DMS53 treated with DMSO at 0.1 percent for 48 hours (cell line): ENCODE data around the gene PIGS.

ENCODE experiments used
- DNase-seq: peaks from one replicate; lab custom pipeline; 2025; ENCODE audit not compliant: unreplicated experiment; lab: John Stamatoyannopoulos, UW

PIGS gene

DNA sequence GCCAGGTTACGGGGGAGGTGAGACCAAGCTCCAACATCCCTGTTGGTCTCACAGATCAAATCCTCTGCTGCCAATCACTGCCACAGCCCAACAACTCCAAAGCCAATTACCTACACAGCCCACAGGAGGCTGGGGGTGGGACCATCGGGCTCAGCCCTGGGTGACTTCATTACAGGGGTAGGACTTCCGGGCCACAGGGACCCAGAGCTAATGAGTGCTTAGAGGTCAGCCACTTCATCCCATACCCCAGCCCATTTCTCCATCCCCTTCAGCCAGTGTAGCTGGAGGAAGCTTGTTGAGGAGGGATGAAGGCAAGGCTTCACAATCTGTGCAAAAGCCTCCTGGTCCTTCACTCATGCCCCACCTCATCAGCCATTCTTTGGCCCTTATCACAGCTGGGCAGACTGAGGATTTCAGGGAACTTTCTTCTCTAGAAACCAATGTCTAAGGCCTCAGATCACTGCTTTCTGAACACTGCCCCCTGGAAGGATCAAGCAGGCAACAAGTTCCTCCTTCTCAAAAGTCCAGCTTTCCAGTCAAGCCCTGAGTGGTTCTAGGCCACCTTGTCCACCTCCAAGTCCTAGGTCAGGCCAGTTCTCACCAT is 59.4 kb downstream of the PIGS start:
- no peak for DNase-seq

DNA sequence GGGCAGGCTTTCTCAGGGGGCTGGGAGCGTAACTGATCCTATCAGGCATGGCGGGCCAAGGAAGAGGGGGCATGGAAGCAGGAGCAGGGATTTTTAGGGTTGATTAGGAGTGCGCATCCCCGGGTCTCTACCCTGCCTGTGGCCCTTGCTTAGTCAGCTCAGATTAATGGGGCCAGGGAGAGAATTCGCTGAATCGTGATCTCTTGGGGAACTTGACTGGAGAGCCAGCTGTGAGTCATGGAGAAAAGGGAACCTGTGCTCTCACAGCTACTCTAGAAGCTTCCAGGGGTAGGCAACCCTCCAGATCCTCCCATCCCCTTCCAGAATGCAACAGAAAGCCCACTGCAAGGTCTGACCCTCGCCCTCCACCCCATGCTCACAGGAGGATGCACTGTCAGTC is 61.5 kb downstream of the PIGS start:
- no peak for DNase-seq

DNA sequence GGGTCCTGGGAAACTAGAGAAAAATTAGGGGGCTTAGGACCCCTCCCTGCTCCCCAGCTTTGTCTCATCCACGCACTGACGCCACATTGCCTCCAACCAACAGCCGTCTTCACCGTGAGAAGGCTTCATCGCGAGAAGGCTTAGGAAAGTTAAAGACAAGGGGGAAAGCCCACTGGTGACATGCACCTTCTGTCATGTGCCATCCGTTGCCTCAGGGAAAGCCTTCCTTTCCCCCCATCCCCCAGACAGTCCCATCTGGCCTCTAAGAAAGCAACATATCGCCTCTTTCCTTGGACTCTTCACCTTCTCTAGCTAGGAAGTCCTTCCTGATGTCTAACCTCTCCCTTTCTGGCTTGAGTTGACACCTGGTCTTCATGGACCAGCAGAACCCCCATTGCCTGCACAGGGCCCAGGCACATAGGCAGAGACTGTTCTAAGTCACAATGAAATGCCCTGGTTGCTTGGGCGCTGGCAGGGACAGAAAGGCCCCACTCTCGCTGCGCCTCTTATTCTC is 63.1 kb downstream of the PIGS start:
- DNase-seq: no peak

DNA sequence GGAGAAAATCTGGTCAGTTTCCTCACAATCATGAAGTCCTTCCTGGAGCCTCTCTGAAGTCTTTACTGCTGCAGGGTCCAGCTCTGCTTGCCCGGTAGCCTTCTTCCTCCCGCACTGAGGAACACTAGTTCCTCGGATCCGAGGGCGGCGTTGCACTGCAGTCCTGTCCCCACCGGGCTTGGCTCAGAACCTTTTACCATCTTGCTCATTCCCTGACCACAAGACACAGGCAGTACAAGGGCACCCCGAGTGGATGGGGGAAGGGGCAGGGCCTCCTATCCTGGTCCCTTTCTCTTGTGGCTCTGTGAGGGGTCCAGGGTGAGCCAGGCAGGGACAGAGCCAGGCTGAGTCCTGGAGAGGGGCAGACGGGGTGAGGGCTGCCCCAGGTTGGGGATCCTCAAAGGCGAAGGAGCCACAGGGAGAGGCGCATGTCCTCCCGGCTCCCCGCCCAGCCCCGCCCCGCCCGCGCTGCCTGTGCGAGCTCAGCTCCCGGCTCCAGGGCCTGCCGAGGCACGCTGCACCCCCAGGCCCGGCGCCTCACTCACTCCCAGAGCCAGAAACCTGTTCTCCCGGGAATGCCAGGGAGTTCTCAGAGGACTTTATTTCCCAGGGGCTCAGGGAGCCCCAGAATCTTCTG is 63.6 kb downstream of the PIGS start:
- no peak for DNase-seq

DNA sequence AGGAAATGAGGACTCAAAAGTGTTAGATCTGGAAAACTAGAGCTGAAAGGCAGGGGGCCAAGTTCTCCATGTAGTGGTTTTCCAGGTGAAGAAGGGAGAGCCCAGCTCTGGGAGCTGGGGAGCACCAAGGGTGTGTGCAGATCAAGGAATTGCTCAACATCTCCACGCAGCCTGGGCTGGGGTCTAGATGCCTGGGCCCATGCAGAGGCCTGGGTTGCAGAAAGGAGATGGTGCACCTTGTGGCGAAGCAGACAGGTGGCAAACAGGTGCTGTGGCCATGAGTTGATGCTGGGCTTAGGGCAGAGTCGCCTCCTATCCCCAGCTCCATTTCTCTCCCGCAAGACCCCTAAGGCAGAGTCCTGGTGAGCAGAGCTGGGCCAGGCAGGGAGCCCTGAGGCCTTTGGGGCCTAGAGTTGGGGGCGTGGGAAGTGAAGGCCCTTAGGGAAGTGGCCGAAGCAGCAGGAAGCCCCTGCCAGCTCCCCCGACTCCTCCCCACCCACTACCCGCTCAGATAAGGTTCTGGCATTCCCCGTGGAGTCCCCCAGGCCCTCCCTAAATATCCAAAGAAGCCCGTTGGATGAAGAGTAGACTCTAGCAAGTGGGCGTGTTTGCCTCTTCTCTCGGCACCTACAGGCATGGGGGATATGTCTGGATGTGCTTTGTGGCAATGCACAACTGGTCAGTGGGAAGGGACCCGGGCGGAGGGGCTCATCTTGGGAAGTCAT is 64.4 kb downstream of the PIGS start:
- DNase-seq: no peak

DNA sequence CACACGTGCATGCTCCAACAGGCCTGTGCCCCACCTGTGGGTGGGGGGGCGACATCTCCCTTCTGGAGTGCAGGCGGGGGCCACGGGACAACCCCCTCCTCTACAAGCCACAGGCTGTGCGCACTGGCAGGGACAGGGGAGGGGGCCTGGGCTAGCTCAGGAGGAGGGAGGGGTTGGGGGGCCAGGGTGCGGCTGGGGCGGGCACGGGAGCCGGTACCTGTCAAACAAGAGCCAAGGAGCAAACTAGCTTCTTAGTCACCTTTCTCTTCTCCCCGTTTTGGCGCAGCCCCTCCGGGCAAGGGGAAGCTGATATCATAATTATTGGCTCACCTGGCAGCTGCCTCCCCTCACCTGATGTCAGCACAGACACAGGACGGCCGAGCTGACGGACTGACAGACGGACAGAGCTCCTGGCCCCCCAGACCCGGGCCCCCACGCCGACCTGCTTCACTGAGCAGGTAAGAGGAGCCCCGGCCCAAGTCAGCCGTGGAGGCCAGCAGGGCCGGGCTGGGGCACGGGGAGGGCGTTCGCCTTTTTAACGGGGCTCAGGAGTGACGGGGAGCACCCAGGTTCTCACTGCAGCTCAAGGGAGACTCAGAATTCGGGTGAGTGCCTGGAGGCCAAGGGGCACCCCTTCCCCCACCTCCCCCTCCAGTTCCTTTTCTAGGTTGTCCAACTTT is 65.2 kb downstream of the PIGS start, which contains the start of gene FOXN1:
TSS of gene FOXN1 (plus strand) at position 363 of the 680 bp plus-strand sequence. CDS start 17,622 bp downstream, outside the sequence.
- no peak for DNase-seq

DNA sequence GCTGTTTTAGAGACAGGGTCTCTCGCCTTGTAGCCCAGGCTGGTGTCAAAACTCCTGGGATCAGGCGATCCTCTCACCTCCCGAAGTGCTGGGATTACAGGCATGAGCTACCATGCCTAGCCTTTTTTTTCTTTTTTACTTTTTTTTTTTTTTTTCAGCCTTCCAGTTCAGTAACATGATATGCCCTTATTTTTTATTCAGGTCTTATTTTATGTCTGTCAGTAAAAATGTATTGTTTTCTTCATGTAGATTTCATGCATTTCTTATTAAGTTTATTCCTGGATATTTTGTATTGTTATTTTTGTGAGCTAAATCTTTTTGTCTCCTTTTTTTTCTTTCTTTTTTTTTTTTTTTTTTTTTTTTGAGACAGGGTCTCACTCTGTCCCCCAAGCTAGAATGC is 67.9 kb downstream of the PIGS start:
- DNase-seq: no peak
